GM23248 (cell line): ENCODE results near the gene CCDC201.
"Not testable (repeated sequence)": the region's sequence is repeated elsewhere in the genome, so short reads cannot be mapped to it uniquely, and the experiment has no call there.

ENCODE experiments used
- EZH2 ChIP-seq: fragments of 200-600 bp; sonication (generic); IDR thresholded peaks from 2 replicates; pipeline ENCODE4 v1.6.1; 2018; ENCODE audit warnings: antibody characterized with exemption, mild to moderate bottlenecking; ENCODE audit not compliant: insufficient read depth, poor library complexity, severe bottlenecking
- EZH2phosphoT487 ChIP-seq: fragments of 200-600 bp; sonication (generic); IDR thresholded peaks from 2 replicates; pipeline ENCODE4 v1.6.1; 2018; ENCODE audit warnings: antibody characterized with exemption, moderate library complexity, mild to moderate bottlenecking, low read depth; ENCODE audit not compliant: insufficient read depth

DNA sequence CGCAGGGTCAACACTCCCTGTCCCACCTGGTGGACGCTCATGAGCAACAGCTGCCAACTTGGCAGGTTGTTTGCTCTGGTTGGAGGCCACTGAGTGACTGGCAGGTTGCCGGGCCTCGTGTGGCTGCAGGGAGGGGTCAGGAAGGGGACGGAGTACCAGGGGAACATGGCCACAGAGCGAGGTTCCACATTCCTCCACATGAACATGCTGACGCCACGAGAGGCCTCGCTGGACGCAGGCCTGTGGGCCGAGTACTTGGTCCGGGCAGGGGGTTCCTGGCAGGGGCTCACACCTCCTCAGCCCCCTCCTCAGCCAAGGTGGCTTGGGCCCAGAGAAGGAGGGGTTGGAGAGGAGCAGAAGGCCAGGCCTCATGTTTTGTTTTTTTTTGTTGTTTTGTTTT is 54.1 kb downstream of the CCDC201 start:
- TF ChIP-seq EZH2, EZH2phosphoT487: not testable (repeated sequence)
